ENCODE results near the gene CLEC1B.
"Not testable (repeated sequence)": the region's sequence is repeated elsewhere in the genome, so short reads cannot be mapped to it uniquely, and the experiment has no call there.

CLEC1B gene

DNA sequence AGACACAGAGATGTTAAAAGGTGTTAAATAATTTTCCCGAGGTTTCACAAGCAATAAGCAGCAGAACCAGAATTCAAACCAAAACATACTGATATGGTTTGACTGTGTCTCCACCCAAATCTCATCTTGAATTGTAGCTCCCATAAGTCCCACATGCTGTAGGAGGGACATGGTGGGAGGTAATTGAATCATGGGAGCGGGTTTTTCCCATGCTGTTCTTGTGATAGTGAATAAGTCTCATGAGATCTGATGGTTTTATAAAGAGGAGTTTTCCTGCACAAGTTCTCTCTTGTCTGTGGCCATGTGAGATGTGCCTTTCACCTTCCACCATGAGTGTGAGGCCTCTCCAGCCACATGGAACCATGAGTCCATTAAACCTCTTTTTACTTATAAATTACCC is 24.2 kb downstream of the CLEC1B start:
- not testable (repeated sequence) for DNase-seq (ENCODE audit: low read depth)

DNA sequence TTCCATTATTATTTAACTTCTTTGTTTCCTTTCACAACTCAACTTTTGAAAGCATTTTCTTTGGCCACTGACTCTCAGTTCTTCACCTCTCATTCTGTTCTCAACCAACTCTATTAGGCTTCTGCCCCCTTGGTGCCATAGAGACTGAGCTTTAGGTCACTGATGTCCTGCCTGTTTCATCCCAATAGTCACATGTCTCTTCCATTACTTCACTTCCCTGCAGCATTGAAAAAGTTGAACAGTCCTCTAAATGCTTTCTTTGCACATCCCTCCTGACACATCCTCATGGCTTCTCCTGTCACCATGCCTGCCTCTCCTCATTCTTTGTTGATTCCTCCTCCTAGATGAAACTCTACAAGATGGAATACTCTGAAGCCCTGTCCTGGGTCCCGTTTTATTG is 25.0 kb downstream of the CLEC1B start:
- no peak for DNase-seq (ENCODE audit: low read depth)

DNA sequence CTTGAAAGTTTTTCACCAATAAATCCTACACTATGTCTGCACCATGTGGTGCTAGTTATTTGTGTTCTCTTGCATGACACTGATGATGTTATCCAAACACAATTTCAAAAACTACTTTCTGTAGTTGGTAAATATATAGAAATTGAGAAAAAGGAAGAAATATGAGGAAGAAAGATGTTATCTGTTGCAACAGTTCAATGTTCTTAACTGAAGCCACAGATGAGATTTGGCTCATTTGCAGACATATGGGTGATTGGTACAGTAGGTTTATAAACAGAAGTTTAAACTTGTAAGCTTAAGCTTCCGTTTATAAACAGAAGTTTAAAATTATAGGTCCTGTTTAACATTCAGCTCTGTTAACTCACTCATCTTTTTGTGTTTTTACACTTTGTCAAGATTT is 27.7 kb downstream of the CLEC1B start, which contains the start of gene CLEC12A:
CLEC12A (plus strand) TSS at position 229 of the 400 bp plus-strand sequence. CDS start 188 bp downstream, outside the sequence.
- DNase-seq (ENCODE audit: low read depth): no peak

- no peak for DNase-seq (ENCODE audit: low read depth)
Observed at GRCh38 chr12:9969673-9970072, 29.2 kb downstream of the CLEC1B start.

DNA sequence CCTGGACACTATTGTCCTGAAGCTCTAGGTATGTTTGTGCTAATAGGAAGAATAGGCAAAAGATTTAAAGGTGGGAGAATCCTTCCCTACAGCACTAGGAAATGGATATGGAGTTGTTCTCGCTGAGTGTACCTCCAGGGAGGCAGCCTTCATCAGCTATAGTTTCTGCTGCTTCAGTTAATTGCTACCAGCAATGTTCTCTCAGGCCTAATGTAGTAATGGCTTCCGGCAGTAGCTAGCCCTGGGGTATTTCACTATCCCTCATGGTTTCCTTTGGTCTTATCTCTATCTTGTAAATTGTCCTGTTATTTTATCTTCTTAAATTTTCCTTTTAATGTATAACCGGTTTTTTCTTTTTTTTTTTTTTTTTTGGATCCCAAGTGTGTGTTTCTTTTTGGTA is 37.0 kb downstream of the CLEC1B start:
- DNase-seq (ENCODE audit: low read depth): no peak

- DNase-seq (ENCODE audit: low read depth): no peak
Observed at GRCh38 chr12:9961106-9961505, 37.8 kb downstream of the CLEC1B start.

GRCh38 chr12:9960590-9960989 is 38.3 kb downstream of the CLEC1B start:
- DNase-seq (ENCODE audit: low read depth): no peak

DNA sequence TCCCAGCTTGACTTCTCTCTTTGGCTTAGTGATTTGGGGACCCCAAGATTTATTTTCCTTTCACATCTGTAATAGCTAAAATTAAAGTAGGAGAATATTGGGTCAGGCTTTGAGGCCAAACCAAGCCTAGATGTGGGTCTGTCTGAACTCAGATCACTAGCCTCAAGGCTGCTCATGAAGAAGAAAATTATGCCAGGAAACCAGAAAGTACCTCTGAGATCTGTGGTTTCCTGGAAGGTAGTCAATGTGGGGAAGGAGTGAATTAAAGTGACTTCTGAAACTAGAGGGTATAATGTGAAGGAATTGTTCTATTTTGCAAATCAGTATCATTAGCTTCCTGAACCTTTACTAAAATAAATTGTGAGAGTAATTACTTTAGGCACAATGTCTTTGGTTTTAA is 41.1 kb downstream of the CLEC1B start:
- no peak for DNase-seq (ENCODE audit: low read depth)

GRCh38 chr12:9952954-9953729 is 45.8 kb downstream of the CLEC1B start:
- not testable (repeated sequence) for DNase-seq (ENCODE audit: low read depth)

DNA sequence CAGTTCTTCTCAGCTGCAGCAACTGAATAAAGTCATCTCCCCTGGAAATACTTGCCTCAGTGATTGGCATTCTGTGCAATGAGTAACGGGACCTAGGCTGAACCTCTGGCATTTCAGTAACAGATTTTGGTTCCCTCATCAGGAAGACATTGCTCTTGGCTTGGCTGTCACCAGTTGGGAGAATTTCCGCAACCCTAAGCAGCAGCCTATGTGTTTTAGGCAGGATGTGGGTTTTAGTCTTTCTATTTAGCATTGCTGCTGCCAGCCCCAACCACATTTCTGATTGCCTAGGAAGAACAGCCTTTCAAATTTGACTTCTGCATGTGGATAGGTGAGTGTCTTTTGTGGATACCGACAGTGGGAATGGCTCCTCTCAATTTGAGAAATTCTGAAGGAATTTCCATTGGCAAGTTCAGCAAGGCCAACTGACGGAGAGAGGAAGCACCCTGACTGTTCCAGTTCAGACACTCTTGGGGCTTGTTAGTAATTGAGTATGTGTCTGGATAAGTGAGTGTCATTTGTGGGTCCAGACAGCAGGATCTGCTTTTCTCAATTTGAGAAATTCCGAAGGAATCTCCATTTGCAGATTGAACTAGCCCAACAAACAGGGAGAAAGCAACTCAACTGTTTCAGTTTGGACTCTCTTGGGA is 47.8 kb downstream of the CLEC1B start:
- DNase-seq (ENCODE audit: low read depth): peak; percentile 12

DNA sequence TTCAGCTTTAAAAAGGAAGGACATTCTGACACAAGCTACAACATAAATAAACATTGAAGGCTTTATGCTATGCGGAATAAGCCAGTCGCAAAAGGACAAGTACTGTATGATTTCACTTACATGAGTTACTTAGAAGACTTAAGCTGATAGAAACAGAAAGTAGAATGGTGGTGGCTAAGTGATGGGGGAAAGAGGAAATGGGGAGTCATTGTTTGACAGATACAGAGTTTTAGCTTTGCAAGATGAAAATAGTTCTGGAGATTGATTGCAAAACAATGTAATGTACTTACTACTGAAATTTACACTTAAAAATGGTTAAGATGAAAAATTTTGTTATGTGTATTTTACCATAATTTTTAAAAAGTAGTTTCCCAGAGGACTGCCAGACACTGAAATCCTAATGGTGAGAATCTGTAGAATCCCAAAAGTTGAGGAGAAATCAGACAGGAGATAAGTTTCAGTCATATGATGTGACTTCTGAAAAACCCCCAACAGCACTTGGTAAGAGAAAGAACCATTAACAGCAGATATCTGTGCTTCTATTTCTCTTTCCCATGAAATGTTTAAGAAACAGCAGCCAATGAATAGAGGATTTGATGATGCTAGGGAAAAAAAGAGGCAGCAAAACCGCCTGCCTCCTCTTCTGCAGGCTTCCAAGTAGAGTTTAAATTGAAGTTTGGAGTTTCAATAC is 50.2 kb downstream of the CLEC1B start:
- DNase-seq (ENCODE audit: low read depth): no peak

DNA sequence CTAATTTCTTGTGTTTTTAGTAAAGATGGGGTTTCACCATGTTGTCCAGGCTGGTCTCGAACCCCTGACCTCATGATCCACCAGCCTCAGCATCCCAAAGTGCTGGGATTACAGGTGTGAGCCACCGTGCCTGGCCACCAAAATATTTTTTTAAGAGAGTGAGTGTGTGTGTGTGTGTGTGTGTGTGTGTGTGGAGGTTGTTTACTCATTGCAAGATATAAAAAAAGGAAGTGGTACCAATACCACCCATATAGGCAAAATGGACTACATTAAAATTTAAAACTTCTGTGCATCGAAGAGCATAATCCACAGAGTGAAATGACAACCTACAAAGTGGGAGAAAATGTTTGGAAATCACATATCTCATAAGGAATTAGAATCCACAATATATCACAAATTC is 51.2 kb downstream of the CLEC1B start:
- DNase-seq (ENCODE audit: low read depth): no peak

- no peak for DNase-seq (ENCODE audit: low read depth)
Observed at GRCh38 chr12:9944391-9944790, 54.5 kb downstream of the CLEC1B start.

DNA sequence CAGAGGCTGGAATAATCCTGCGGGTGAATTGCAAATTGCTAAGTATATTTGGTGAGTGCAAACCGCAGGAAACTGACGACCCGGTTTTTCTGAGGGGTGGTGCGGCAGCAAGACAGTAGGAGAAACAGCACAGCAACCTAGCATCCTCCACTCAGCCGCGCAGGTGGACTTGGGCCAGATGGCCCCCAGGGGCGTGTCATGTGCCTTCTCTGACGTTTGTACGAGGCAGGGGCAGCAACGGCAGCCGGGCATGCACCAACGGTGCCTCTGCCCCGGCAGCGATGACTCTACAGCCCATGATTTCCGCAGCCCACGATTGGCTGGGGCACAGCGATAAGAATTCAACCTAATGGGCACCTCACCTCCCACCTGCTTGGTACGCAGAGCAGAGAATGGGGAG is 55.7 kb downstream of the CLEC1B start:
- DNase-seq (ENCODE audit: low read depth): no peak

All from T follicular helper cell (primary cell).